Retinal pigment epithelial cell (primary cell): ENCODE data around the gene YOD1.

Source experiments
- DNase-seq: peaks from one replicate; pipeline ENCODE4 v3.0.0-alpha.2; 2010; ENCODE audit warnings: low read depth
- H3K4me3 ChIP-seq: 2 replicates; pipeline ENCODE4 v1.5.1; 2011; ENCODE audit warnings: mild to moderate bottlenecking, low read length, control low read depth, moderate library complexity
- TF ChIP-seq, protein P1 (sequence below): conservative IDR thresholded peaks from 2 replicates; pipeline ENCODE4 v1.5.1; 2011; ENCODE audit warnings: low read depth, low read length, control low read depth, inconsistent platforms

YOD1 gene

DNA sequence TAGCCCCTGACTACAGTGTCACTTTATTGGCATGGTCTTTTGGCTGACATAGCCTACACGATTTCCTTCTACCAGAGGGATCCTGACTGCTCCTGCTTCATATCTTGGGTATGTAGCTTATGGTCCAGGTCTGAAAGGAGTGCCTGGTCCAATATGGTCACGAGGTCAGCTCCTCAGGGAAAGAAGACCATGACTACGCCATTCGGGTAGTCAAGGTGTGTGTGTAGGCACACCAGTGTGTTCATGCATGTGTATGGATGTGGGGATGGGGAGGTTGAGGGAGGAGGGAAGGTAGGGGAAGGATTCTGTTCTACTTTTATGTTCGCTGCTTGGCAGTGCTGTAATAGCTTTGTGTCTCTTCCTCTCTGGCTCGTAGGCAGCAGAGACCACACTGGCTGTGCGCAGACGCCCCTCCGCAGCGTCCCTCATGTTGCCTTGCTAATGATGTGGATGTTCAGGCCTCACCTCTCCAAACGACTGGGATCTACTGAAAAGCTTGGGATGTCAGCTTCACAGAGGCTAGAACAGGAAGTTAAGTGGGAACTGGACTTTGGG, 27.6 kb upstream of the YOD1 start:
- H3K4me3 ChIP-seq, result no peak overlapping the region
- no peak for DNase-seq
- TF ChIP-seq, protein P1, sequence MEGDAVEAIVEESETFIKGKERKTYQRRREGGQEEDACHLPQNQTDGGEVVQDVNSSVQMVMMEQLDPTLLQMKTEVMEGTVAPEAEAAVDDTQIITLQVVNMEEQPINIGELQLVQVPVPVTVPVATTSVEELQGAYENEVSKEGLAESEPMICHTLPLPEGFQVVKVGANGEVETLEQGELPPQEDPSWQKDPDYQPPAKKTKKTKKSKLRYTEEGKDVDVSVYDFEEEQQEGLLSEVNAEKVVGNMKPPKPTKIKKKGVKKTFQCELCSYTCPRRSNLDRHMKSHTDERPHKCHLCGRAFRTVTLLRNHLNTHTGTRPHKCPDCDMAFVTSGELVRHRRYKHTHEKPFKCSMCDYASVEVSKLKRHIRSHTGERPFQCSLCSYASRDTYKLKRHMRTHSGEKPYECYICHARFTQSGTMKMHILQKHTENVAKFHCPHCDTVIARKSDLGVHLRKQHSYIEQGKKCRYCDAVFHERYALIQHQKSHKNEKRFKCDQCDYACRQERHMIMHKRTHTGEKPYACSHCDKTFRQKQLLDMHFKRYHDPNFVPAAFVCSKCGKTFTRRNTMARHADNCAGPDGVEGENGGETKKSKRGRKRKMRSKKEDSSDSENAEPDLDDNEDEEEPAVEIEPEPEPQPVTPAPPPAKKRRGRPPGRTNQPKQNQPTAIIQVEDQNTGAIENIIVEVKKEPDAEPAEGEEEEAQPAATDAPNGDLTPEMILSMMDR, result no peak

DNA sequence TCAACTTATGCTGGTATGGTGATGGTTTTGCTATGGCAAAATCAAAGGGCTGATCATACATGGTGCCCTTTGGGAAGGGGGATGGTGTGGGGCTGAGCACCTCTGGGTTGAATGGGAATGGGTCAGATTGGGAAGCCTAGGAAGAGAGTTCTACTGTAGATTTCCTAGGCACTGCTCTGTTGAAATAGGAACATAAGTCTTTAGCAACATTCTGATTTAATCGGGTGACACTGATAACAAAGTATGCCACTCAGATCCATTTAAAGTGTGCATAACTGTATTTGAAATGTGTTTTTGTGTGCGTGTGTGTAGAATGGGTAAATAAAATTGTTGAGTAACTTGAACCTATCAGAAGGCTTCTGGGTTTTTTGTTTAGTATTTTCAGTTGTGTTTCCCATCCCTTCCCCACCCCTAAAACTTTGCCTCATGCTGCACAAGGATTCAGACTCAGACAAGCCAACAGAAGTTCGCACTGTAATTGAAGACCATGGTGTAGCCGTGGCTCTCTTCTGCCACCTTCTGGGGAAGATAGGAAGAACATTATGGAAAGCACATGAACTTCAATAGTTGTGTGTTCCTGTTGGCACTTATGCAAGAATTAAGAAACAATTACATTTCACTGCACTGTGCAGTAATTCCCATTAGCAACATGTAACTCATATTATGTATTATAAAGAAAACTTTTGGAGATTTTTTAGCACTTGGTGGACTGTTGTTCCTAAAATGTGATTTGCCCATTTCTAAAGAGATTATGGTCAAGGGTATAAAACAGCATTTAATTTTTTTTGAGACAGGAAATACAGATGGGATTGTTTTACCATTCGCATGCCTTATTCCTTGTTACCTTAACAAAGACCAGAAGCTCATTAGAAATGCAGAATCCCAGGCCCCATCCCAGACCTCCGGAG, 26.7 kb upstream of the YOD1 start:
- no peak for DNase-seq

DNA sequence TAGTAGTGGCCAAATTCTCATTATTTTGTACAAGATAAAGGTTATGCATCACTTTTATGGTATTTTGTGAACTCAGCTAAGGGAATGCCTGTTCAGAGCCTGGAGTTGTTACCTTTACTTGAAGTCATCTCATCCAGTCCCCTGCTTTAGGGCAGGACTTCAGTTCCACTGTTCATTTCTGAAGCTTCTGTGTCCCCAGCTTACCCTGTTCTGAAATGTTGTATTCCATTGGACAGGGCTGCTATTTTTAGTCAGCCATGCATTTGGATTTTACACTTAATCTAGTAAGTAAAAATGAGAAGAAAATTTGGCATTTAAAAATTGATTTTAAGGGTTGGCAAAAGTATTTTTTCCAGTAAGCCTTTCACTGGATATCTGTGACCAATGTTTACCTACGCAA, 26.0 kb upstream of the YOD1 start:
- no peak for DNase-seq
- TF ChIP-seq, protein P1, result no peak
- no peak overlapping the region for H3K4me3 ChIP-seq

More for the DNA sequence above, 26.7 kb upstream of the YOD1 start:
- TF ChIP-seq, protein P1, result peak; percentile 95
- H3K4me3 ChIP-seq, result no peak overlapping the region

DNA sequence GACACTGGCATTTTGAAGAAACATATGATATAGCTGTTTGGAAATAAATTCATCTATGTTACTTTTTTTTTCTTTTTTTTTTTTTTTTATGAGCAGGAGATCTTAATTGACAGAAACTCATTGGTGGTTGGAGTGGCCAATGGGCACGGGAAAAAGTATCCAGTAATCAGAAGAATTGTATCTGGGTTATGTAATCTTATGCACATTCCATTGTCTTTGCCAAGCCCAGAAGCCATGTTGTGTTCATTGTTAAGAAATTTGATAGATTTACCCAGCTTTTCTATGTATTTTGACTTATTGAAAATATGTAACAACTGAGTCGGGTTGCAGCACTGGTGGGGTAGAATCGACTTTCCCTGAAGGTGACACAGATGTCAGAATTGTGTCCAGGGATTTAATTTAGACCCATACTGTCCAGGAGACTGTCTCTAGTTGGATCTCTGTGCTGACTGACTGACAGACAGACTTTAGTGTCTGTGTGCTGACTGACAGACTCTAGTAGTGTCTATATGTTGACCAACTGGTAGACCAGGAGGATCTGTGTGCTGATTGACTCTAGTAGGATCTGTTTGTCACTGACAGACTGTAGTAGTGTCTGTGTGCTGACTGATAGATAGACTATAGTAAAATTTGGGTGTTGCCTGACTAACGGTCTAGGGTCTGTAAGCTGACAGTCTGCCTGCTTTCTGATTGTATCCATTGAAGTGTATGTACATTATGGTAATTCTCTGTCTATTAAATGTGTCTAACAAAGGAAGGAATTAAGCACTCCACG, 25.4 kb upstream of the YOD1 start:
- no peak for DNase-seq
- TF ChIP-seq, protein P1, result no peak
- no peak overlapping the region for H3K4me3 ChIP-seq

DNA sequence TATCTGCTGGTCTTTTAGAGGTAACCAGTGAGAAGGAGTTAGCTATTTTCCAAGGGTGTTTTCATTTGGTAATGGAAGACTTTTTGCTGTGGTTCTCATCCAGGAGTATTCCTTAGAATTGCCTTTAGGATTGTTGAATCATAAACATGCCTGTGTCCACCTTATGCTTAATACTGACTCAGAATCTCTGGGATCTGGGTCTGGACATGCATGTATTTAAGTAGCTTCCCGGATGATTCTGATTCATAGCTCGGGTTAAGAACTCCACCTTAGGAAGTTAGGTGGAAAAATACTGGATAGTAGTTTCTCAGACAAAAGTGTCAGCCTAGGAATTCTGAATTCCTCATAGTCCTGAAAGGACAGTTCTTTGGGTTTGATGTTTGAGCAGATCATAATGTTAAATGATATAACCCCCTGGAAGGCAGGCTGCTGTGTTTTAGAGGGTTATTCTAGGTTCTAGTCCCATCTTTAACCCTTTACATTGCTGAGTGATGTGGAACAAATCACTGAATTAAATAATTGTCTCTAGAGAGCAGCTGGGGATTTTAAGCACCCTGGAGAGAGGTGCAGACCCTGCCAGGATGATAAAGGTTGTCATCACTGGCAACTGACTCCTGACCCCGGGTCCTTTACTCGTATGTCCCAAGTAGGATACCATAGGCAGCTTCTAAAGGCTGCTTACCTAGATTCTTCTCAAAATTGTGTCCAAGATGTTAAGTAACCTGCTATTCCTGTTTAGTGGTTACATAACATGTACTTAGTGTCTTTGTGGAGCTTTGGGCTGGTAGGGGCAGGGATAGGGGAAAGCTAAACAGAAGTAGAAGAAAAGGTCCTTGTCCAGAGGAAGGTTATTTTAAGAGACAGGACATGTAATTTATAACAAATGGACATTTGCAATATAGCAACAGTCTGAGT, 23.2 kb upstream of the YOD1 start:
- no peak for DNase-seq
- TF ChIP-seq, protein P1, result no peak
- no peak overlapping the region for H3K4me3 ChIP-seq

DNA sequence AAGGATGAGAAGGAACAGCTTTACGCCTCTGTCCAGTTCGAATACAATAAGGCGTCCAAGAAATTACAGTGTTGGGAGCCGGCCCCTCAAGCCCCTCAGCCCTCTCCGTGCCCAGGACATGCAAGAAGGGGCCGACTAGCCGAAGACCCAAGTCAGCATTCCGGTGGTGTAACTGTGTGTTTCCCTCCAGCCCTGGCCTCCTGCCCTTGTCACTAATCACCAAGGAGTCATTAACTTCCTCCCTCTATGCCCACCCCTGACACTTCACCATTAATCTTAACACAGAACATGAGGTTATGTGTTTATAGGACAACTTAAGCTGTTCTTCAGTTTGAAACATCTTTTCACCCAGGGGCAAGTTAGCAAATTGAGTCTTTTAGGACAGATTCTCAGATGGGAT, 21.2 kb upstream of the YOD1 start:
- TF ChIP-seq, protein P1, result no peak

More for the DNA sequence above, 21.2 kb upstream of the YOD1 start:
- DNase-seq, result no peak
- no peak overlapping the region for H3K4me3 ChIP-seq
